B cell (primary cell): ENCODE results near the gene RAI14. TPM values are rescaled to one million over a fixed set of nuclear protein-coding genes. Genes with fewer than 3 reads are reported as not detected.

ENCODE experiments used
- ATAC-seq: fragments of 200-7000 bp; cut with Tn5 transposase; one replicate; pipeline ENCODE4 v1.10.0; 2021; ENCODE audit warnings: low read depth, mild to moderate bottlenecking, moderate number of reproducible peaks, moderate library complexity
- CTCF ChIA-PET: fragments of 350-600 bp; sonication (Branson Sonifier 250); formaldehyde crosslinking; loops from one replicate; lab custom pipeline; 2021; ENCODE audit warnings: antibody characterized with exemption, inconsistent platforms; lab: Charles Lee
- POLR2A ChIA-PET: fragments of 350-600 bp; sonication (Branson Sonifier 250); formaldehyde crosslinking; loops from one replicate; lab custom pipeline; 2021; ENCODE audit warnings: antibody characterized with exemption; lab: Charles Lee
- DNase-seq: peaks from one replicate; pipeline ENCODE4 v3.0.0; 2013
- H2AFZ ChIP-seq: 2 replicates; pipeline ENCODE4 v1.6.1; 2012; ENCODE audit warnings: mild to moderate bottlenecking, low read depth, low read length; ENCODE audit not compliant: insufficient read depth, poor library complexity, severe bottlenecking
- H3K27ac ChIP-seq, 2 donors: 1 replicate in 1 of 2; 2 replicates in 1 of 2; pipeline ENCODE4 v1.5.1; 2012 to 2013; ENCODE audit warnings: low read length in 2 of 2, mild to moderate bottlenecking in 2 of 2, moderate library complexity in 1 of 2
- H3K27me3 ChIP-seq, 4 experiments: fragments of 200-600 bp in 1 of 4; sonication (generic) in 1 of 4; replicated peaks in 1 of 4; 1 replicate in 2 of 4; 2 replicates in 2 of 4; pipeline versions ENCODE4 v1.6.1 to v1.7.0; 2013 to 2016; ENCODE audit warnings: low read length in 3 of 4, mild to moderate bottlenecking in 2 of 4, mixed read lengths in 1 of 4, moderate library complexity in 1 of 4; ENCODE audit not compliant: insufficient read depth in 4 of 4, control insufficient read depth in 3 of 4; ENCODE audit errors: control extremely low read depth in 1 of 4
- H3K36me3 ChIP-seq, 2 experiments: replicated peaks in 1 of 2; 1 replicate in 1 of 2; 2 replicates in 1 of 2; pipeline versions ENCODE4 v1.6.1 to v1.7.1; 2013; ENCODE audit warnings: low read length in 1 of 2; ENCODE audit not compliant: insufficient read depth in 2 of 2, control insufficient read depth in 1 of 2; ENCODE audit errors: control extremely low read depth in 1 of 2, extremely low read depth in 1 of 2
- H3K4me1 ChIP-seq, 2 donors: fragments of 200-600 bp in 1 of 2; sonication (generic) in 1 of 2; 1 replicate in 1 of 2; 2 replicates in 1 of 2; pipeline versions ENCODE4 v1.5.1 to v1.6.1; 2013 to 2017; ENCODE audit warnings: low read length in 2 of 2; ENCODE audit not compliant: control insufficient read depth in 2 of 2, insufficient read depth in 2 of 2
- H3K4me2 ChIP-seq: replicated peaks from 2 replicates; pipeline ENCODE3; 2012; ENCODE audit warnings: mild to moderate bottlenecking, low read depth, low read length; ENCODE audit not compliant: poor library complexity, severe bottlenecking
- H3K4me3 ChIP-seq, 5 experiments: fragments of 200-600 bp in 1 of 5; sonication (generic) in 1 of 5; 1 replicate in 3 of 5; 2 replicates in 2 of 5; pipeline versions ENCODE4 v1.5.1 to v1.7.0; 2011 to 2016; ENCODE audit warnings: low read length in 4 of 5, mild to moderate bottlenecking in 4 of 5, low read depth in 2 of 5, control low read depth in 1 of 5, moderate library complexity in 1 of 5; ENCODE audit not compliant: insufficient read depth in 1 of 5; ENCODE audit errors: control extremely low read depth in 1 of 5, extremely low read depth in 1 of 5
- H3K79me2 ChIP-seq: fragments of 200-600 bp; sonication (generic); one replicate; pipeline ENCODE4 v1.6.0; 2016; ENCODE audit warnings: low read length; ENCODE audit not compliant: control insufficient read depth, insufficient read depth
- H3K9ac ChIP-seq: fragments of 200-600 bp; sonication (generic); 2 replicates; pipeline ENCODE4 v1.6.1; 2017; ENCODE audit warnings: mild to moderate bottlenecking, low read length, moderate library complexity
- H3K9me3 ChIP-seq, 3 donors: one replicate each; pipeline versions ENCODE4 v1.6.1 to v1.7.1; 2013; ENCODE audit warnings: low read length in 2 of 3; ENCODE audit not compliant: control insufficient read depth in 2 of 3, insufficient read depth in 1 of 3; ENCODE audit errors: control extremely low read depth in 1 of 3
- H4K20me1 ChIP-seq: 2 replicates; pipeline ENCODE4 v1.6.0; 2012; ENCODE audit warnings: mild to moderate bottlenecking, low read length; ENCODE audit not compliant: insufficient read depth, control insufficient read depth, poor library complexity, severe bottlenecking
- H3K27ac Mint-ChIP-seq: one replicate; pipeline ENCODE4 v1.8.0; 2021; ENCODE audit warnings: mixed read lengths
- H3K27me3 Mint-ChIP-seq: one replicate; pipeline ENCODE4 v1.8.0; 2021; ENCODE audit warnings: mixed read lengths
- H3K4me1 Mint-ChIP-seq: one replicate; pipeline ENCODE4 v1.8.0; 2021; ENCODE audit warnings: mixed read lengths
- H3K4me3 Mint-ChIP-seq: one replicate; pipeline ENCODE4 v1.8.0; 2021; ENCODE audit warnings: mixed read lengths
- H3K9me3 Mint-ChIP-seq: one replicate; pipeline ENCODE4 v1.8.0; 2022; ENCODE audit warnings: mixed read lengths; ENCODE audit not compliant: insufficient read depth
- CTCF ChIP-seq: fragments of 200-600 bp; IDR thresholded peaks from one replicate; pipeline ENCODE4 v1.8.0; 2022; ENCODE audit warnings: antibody characterized with exemption, mild to moderate bottlenecking
- EZH2 ChIP-seq: IDR thresholded peaks from 2 replicates; pipeline ENCODE4 v1.6.1; 2012; ENCODE audit warnings: borderline replicate concordance, low read depth, mild to moderate bottlenecking, moderate library complexity, low read length; ENCODE audit not compliant: insufficient read depth, poor library complexity, severe bottlenecking
- WGBS: methylation state at CpG from one replicate; pipeline ENCODE4 v1.1.5; 2013; ENCODE audit warnings: missing lambda C conversion rate; ENCODE audit not compliant: insufficient coverage; 5-methylcytosine and 5-hydroxymethylcytosine counted together
- intact Hi-C: fragments of 100-400 bp; cut with micrococcal nuclease; formaldehyde crosslinking; loops from one replicate; pipeline ENCODE4 v1.10.0; 2022
- polyA plus RNA-seq: library from polyadenylated mRNA; depleted of rRNA; stranded (reverse); fragments of >200 nt; gene quantifications from 2 replicates; pipeline ENCODE4 v1.2.3, GENCODE V29; 2012
- total RNA-seq, 2 donors: library from RNA; stranded (reverse); fragments of 120-200 nt in 1 of 2; gene quantifications; 1 replicate in 1 of 2; 2 replicates in 1 of 2; pipeline versions ENCODE4 v1.2.3 to v1.2.4, GENCODE V29; 2013 to 2022

Gene RAI14
- total and polyA plus RNA-seq, 2 donors (not counting 1 experiment from before 2014, with no cell fraction given), result 0.55 to 1.9 TPM

GRCh38 chr5:34863946-34864345 is 207.8 kb downstream of the RAI14 start:
- no peaks in the 10 kb centered on the region for H3K4me1 ChIP-seq
- ChIA-PET POLR2A (no interaction called here), CTCF (no interaction called here)
- no peak overlapping the region for H3K4me3 ChIP-seq
- no peaks in the 10 kb centered on the region for H3K9me3 Mint-ChIP-seq
- intact Hi-C loops, result no loop called here
- ATAC-seq (no peak), DNase-seq (no peak)
- no peak overlapping the region for H3K4me2 ChIP-seq
- no peaks in the 10 kb centered on the region for H3K9me3 ChIP-seq
- H3K27me3 ChIP-seq, result no peaks in the 10 kb centered on the region
- no peaks in the 10 kb centered on the region for H3K36me3 ChIP-seq
- no peak overlapping the region for H3K9ac ChIP-seq
- no peak overlapping the region for H3K27ac Mint-ChIP-seq
- WGBS, result no CpG with 5 or more reads among the region's 3 CpGs
- H3K4me3 Mint-ChIP-seq, result no peak overlapping the region
- H3K27ac ChIP-seq, result no peak overlapping the region
- H2AFZ ChIP-seq, result no peak overlapping the region
- no peaks in the 10 kb centered on the region for H3K79me2 ChIP-seq
- TF ChIP-seq CTCF (no peak), EZH2 (no peak)
- H3K27me3 Mint-ChIP-seq, result peaks cover 5% of the 10 kb centered on the region
- no peaks in the 10 kb centered on the region for H4K20me1 ChIP-seq
- no peaks in the 10 kb centered on the region for H3K4me1 Mint-ChIP-seq

- no CpG with 5 or more reads among the region's 2 CpGs for whole genome bisulfite sequencing
- no peaks in the 10 kb centered on the region for H3K79me2 ChIP-seq
- H3K27ac ChIP-seq, result no peak overlapping the region
- H3K36me3 ChIP-seq, result no peaks in the 10 kb centered on the region
- no peak for TF ChIP-seq EZH2
- TF ChIP-seq CTCF, result no peak
- no peaks in the 10 kb centered on the region for H3K27me3 ChIP-seq
- Mint-ChIP-seq H3K9me3 (no peaks in the 10 kb centered on the region), H3K27me3 (peaks cover 5% of the 10 kb centered on the region), H3K4me1 (no peaks in the 10 kb centered on the region), H3K4me3 (no peak overlapping the region), H3K27ac (no peak overlapping the region)
- H2AFZ ChIP-seq, result no peak overlapping the region
- H4K20me1 ChIP-seq, result no peaks in the 10 kb centered on the region
- H3K4me3 ChIP-seq, result no peak overlapping the region
- ATAC-seq (no peak), DNase-seq (no peak)
- no peaks in the 10 kb centered on the region for H3K9me3 ChIP-seq
- H3K4me1 ChIP-seq, result no peaks in the 10 kb centered on the region
- POLR2A ChIA-PET, result no interaction called here
- H3K4me2 ChIP-seq, result no peak overlapping the region
- intact Hi-C loops, result no loop called here
- H3K9ac ChIP-seq, result no peak overlapping the region
- CTCF ChIA-PET, result no interaction called here
Measured at GRCh38 chr5:34865091-34865490, 209.0 kb downstream of the RAI14 start.
